A549 treated with GW870086 at 1 μM for 4 hours (cell line): Measurements from ENCODE around the gene ZNF566. TPM values are rescaled to one million over a fixed set of nuclear protein-coding genes. Genes with fewer than 3 reads are reported as not detected.

ENCODE experiments used
- total RNA-seq: library from RNA; stranded (reverse); fragments of 200-300 nt; extraction: Qiagen RNA extraction; gene quantifications from 5 replicates; pipeline ENCODE4 v1.2.3, GENCODE V29; 2022; ENCODE audit warnings: low read depth

Gene ZNF566
- total RNA-seq: 7.2 to 9.2 TPM (median 8.3 TPM) in 5 replicates

DNA sequence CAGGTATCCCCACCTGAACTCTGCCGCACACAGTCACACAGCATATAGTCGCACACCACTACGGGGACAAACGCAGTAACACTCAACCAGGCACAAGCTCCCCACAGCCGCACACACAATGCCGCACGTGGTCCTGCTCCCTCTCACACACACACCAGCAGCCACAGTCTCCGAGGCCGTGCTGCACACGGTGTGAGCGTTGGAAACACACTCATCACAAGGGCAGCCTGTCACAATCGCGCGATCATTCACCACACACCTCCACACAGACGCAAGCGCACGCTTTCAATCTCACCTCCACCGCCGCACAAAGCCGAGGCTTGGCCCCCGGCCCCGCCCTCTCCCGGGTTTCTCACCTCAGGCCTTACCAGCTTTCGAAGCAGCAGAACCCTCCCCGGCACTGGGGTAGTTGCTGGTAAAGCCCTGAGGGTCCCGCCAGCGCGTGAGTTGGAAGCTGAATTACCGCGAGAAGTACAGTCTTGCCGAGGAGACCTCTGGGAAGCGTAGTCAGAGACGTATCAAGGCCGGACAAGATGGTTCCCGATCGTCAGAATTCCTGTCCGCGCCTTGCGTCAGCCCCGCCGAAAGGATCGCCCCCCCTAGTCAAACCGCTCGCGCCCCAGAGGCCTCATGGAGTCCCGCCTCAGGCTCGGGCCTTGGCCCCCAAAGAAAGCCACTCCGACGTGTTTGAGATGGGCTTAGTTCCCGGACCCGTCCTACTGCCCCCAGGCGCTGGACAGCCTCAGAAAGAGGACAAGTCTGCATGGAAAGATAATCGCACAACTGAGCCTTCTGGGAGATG lies at the start of gene ZNF566:
ZNF566 (minus strand) TSS at position 444 of the 802 bp plus-strand sequence. CDS start 13,004 bp downstream, outside the sequence.

DNA sequence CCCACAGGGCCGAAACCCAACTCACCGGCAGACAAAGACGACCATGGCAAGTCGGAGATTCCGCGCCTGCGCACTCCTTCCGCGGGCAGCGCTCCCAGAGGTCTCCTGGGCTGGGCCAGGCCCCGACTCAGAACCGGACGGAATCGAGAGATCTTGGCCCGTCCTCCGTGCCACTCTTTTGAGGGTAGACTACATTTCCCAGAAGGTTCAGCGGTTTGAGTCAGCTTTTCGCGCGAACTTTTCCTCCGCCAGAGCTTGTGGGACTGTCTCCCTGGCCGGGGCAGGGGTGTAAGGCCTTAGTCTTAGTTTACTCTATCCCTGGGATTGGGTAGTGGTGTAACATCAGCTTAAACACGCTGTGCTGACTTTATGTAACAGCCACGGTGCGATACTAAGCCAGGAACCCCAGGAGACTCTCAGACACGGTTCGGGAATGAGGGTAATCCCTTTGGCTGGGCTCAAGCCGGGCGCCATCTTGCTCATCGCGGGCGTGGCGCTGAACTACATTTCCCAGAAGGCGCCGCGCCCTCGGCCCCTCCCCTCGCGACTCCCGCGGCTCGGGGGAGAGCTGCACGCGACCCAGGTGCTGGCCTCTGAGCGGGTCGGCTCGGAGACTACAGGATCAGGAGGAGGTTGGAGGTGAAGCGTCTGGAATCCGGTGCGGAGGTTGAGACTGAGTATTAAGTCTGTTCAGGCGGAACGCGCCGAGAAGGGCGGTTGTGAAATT lies 39.0 kb upstream of the ZNF566 start, which contains the start of gene ZNF260:
ZNF260 (minus strand) TSS at position 78 of the 727 bp plus-strand sequence. CDS start 13,033 bp downstream, outside the sequence.

DNA sequence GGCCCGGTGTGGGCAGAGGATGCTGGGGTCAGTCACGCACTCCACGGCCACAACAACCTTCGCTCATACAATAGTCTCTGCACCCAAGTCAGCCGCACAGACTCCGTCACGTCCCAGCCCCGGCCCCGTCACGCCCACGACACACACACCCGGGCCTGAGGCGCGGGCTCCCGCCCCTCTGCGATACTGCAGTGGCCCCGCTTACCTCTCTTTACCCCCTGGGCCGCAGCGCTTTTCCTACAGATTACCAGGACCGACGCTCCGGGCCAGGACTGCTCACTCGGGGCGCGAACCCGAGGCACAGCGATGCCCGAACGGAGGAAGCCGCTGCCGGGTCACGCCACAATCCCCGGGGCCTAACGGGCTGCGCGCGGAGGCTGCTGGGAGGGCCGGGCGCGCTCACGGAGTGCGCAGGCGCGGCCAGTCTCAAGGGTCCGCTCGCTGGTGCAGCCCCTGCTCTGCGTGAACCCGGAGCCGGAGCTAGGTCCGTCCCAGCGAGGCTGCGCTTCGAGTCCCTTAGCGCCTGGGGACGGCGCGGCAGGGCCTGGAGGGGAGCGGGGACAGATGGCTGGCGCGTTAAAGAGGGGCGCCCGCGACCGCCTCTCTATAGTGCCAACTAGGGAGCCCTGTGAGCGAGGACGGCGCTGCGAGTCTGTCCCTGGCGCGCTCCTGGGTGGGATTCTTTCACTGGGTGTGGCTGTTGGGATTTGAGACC lies 70.9 kb downstream of the ZNF566 start, which contains the start of gene ZFP82:
ZFP82 (minus strand) TSS at position 358 of the 715 bp plus-strand sequence. CDS start 8,855 bp downstream, outside the sequence.

Other genes starting within 250 kb of the ZNF566 start
- 1.8 to 2.5 TPM (median 2.3 TPM) in 5 replicates for gene ZFP14, start 110.4 kb downstream of the ZNF566 start, total RNA-seq
- 1.6 to 2.2 TPM (median 1.9 TPM) in 5 replicates for gene ZFP82, start 70.9 kb downstream of the ZNF566 start, total RNA-seq
- gene ZNF260, start 38.7 kb upstream of the ZNF566 start, total RNA-seq: 6.3 to 14.2 TPM (median 8.1 TPM) in 5 replicates
- 1.8 to 3.3 TPM (median 2.6 TPM) in 5 replicates for gene ZNF529, start 83.7 kb upstream of the ZNF566 start, total RNA-seq
- gene ZNF382, start 115.8 kb upstream of the ZNF566 start, total RNA-seq: 0.03 to 0.10 TPM (median 0.07 TPM) in 3 of 5 replicates, not detected in the others
- gene ZNF461, start 177.3 kb upstream of the ZNF566 start, total RNA-seq: 4.9 to 8.0 TPM (median 7.5 TPM) in 5 replicates
- gene ZNF567, start 198.1 kb upstream of the ZNF566 start, total RNA-seq: 7.2 to 10.2 TPM (median 9.6 TPM) in 5 replicates